Panc1 (cell line): ENCODE data around the gene ZNF19. TPM values are rescaled to one million over a fixed set of nuclear protein-coding genes. Genes with fewer than 3 reads are reported as not detected.

Experiments used
- ATAC-seq: fragments of 200-7000 bp; cut with Tn5 transposase; 2 replicates; pipeline ENCODE4 v1.9.1; 2020; ENCODE audit warnings: mild to moderate bottlenecking, moderate library complexity
- BruUV-seq: library from RNA; stranded (reverse); fragments of 400-500 nt; replicated peaks from 2 replicates; lab custom pipeline; 2021; lab: Mats Ljungman, UMichigan
- CTCF ChIA-PET: fragments of 300-600 bp; sonication (Branson Sonifier 250); formaldehyde crosslinking; loops from one replicate; lab custom pipeline; 2022; ENCODE audit warnings: antibody characterized with exemption; lab: Charles Lee
- POLR2A ChIA-PET: fragments of 300-600 bp; sonication (Branson Sonifier 250); formaldehyde crosslinking; loops from one replicate; lab custom pipeline; 2022; ENCODE audit warnings: antibody characterized with exemption; lab: Charles Lee
- DNase-seq: peaks from one replicate; pipeline ENCODE4 v3.0.0-alpha.2; 2010; ENCODE audit warnings: low read depth, low spot score
- H3K27ac ChIP-seq: 2 replicates; pipeline ENCODE4 v1.5.1; 2011; ENCODE audit warnings: mild to moderate bottlenecking, low read length, inconsistent platforms
- H3K27me3 ChIP-seq: fragments of 200-500 bp; sonication (Bioruptor generic); 2 replicates; pipeline ENCODE4 v1.6.0; 2014; ENCODE audit warnings: low read length, inconsistent platforms; ENCODE audit not compliant: control insufficient read depth, insufficient read depth
- H3K36me3 ChIP-seq: fragments of 200-500 bp; sonication (Bioruptor generic); 2 replicates; pipeline ENCODE4 v1.5.1; 2014; ENCODE audit warnings: inconsistent platforms, mild to moderate bottlenecking, low read length, moderate library complexity; ENCODE audit not compliant: control insufficient read depth, insufficient read depth
- H3K4me1 ChIP-seq: 2 replicates; pipeline ENCODE4 v1.5.1; 2011; ENCODE audit warnings: inconsistent platforms, mild to moderate bottlenecking, low read length, moderate library complexity; ENCODE audit not compliant: control insufficient read depth, insufficient read depth
- H3K4me3 ChIP-seq, 2 experiments: 2 replicates each; pipeline ENCODE4 v1.5.1; 2011 to 2012; ENCODE audit warnings: low read depth in 2 of 2, low read length in 2 of 2, mild to moderate bottlenecking in 2 of 2, inconsistent platforms in 1 of 2, moderate library complexity in 1 of 2
- H3K9me3 ChIP-seq: fragments of 200-500 bp; sonication (Bioruptor generic); 2 replicates; pipeline ENCODE4 v1.5.1; 2014; ENCODE audit warnings: low read depth, mild to moderate bottlenecking, inconsistent platforms, low read length, moderate library complexity; ENCODE audit not compliant: control insufficient read depth, insufficient read depth
- POLR2AphosphoS5 ChIP-seq: IDR thresholded peaks from 2 replicates; pipeline ENCODE4 v1.6.1; 2012; ENCODE audit warnings: mild to moderate bottlenecking, low read depth, low read length, moderate library complexity
- SIN3A ChIP-seq: IDR thresholded peaks from 2 replicates; pipeline ENCODE4 v1.6.1; 2012; ENCODE audit warnings: low read depth, mild to moderate bottlenecking, low read length, moderate library complexity, borderline replicate concordance; ENCODE audit not compliant: insufficient read depth
- TCF7L2 ChIP-seq: IDR thresholded peaks from 2 replicates; pipeline ENCODE4 v1.6.1; 2011; ENCODE audit warnings: mild to moderate bottlenecking, low read depth, low read length, inconsistent platforms
- in situ Hi-C: cut with HindIII; loops from 2 replicates; pipeline ENCODE4 v1.10.0; 2016; ENCODE audit warnings: low sequenced_read_pairs, low pct_unique_long_range_greater_than_20kb
- intact Hi-C: fragments of 100-400 bp; cut with micrococcal nuclease; formaldehyde crosslinking; loops from one replicate; pipeline ENCODE4 v1.10.0; 2022; ENCODE audit not compliant: unreplicated experiment
- total RNA-seq: library from RNA; stranded (reverse); gene quantifications from one replicate; pipeline ENCODE4 v1.2.1, GENCODE V29; 2021; ENCODE audit not compliant: unreplicated experiment
- TF ChIP-seq, protein P1 (sequence below): fragments of 450-650 bp; IDR thresholded peaks from 2 replicates; pipeline ENCODE4 v1.5.1; 2017; ENCODE audit warnings: mild to moderate bottlenecking
- TF ChIP-seq, protein P2 (sequence below), 2 experiments: IDR thresholded peaks; 2 replicates each; pipeline ENCODE4 v1.6.1; 2011 to 2012; ENCODE audit warnings: low read depth in 2 of 2, control low read depth in 1 of 2, low read length in 1 of 2, mild to moderate bottlenecking in 1 of 2, moderate library complexity in 1 of 2; ENCODE audit not compliant: insufficient read depth in 1 of 2

The ZNF19 gene
- total RNA-seq, 1 experiment from 2014 or later, result 2.5 TPM

DNA sequence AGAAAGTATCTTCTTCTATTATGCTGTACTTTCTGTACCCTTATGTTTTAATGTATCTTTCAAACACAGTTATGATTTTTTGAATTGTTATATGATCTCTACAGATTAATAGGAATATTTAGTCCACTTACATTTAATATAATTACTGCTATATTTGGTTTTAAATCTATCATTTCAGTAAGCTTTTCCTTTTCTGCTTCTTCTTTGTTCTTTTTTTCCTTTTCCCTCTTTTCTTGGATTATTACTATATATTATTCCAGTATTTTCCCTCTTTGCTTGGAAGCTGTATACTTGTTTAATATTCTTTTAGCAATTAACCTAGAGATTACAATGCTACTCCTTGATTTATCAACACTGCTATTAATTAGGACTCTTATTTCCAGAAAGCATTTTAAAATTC lies 60.7 kb downstream of the ZNF19 start:
- no peaks in the 10 kb centered on the region for H3K9me3 ChIP-seq
- no peak for DNase-seq
- peaks cover 4% of the 10 kb centered on the region; the same call in 1 of the 2 replicates for H3K4me1 ChIP-seq
- H3K4me3 ChIP-seq, result no peak overlapping the region
- H3K36me3 ChIP-seq, result no peaks in the 10 kb centered on the region
- POLR2A ChIA-PET, result no interaction called here
- CTCF ChIA-PET, result no interaction called here
- BruUV-seq, result no TSS peak
- ATAC-seq, result no peak
- intact Hi-C loops (no loop called here), in situ Hi-C loops (no loop called here)
- TF ChIP-seq TCF7L2 (no peak), SIN3A (no peak), POLR2AphosphoS5 (no peak)
- TF ChIP-seq, protein P1, sequence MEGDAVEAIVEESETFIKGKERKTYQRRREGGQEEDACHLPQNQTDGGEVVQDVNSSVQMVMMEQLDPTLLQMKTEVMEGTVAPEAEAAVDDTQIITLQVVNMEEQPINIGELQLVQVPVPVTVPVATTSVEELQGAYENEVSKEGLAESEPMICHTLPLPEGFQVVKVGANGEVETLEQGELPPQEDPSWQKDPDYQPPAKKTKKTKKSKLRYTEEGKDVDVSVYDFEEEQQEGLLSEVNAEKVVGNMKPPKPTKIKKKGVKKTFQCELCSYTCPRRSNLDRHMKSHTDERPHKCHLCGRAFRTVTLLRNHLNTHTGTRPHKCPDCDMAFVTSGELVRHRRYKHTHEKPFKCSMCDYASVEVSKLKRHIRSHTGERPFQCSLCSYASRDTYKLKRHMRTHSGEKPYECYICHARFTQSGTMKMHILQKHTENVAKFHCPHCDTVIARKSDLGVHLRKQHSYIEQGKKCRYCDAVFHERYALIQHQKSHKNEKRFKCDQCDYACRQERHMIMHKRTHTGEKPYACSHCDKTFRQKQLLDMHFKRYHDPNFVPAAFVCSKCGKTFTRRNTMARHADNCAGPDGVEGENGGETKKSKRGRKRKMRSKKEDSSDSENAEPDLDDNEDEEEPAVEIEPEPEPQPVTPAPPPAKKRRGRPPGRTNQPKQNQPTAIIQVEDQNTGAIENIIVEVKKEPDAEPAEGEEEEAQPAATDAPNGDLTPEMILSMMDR, result no peak
- TF ChIP-seq, protein P2, sequence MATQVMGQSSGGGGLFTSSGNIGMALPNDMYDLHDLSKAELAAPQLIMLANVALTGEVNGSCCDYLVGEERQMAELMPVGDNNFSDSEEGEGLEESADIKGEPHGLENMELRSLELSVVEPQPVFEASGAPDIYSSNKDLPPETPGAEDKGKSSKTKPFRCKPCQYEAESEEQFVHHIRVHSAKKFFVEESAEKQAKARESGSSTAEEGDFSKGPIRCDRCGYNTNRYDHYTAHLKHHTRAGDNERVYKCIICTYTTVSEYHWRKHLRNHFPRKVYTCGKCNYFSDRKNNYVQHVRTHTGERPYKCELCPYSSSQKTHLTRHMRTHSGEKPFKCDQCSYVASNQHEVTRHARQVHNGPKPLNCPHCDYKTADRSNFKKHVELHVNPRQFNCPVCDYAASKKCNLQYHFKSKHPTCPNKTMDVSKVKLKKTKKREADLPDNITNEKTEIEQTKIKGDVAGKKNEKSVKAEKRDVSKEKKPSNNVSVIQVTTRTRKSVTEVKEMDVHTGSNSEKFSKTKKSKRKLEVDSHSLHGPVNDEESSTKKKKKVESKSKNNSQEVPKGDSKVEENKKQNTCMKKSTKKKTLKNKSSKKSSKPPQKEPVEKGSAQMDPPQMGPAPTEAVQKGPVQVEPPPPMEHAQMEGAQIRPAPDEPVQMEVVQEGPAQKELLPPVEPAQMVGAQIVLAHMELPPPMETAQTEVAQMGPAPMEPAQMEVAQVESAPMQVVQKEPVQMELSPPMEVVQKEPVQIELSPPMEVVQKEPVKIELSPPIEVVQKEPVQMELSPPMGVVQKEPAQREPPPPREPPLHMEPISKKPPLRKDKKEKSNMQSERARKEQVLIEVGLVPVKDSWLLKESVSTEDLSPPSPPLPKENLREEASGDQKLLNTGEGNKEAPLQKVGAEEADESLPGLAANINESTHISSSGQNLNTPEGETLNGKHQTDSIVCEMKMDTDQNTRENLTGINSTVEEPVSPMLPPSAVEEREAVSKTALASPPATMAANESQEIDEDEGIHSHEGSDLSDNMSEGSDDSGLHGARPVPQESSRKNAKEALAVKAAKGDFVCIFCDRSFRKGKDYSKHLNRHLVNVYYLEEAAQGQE (IDR thresholded peaks at IDR 0.05; ENCODE audit: insufficient read depth in 1 of 2, low read depth in 2 of 2, low read length in 1 of 2), result no peak
- no peak overlapping the region for H3K27ac ChIP-seq
- H3K27me3 ChIP-seq, result no peaks in the 10 kb centered on the region

DNA sequence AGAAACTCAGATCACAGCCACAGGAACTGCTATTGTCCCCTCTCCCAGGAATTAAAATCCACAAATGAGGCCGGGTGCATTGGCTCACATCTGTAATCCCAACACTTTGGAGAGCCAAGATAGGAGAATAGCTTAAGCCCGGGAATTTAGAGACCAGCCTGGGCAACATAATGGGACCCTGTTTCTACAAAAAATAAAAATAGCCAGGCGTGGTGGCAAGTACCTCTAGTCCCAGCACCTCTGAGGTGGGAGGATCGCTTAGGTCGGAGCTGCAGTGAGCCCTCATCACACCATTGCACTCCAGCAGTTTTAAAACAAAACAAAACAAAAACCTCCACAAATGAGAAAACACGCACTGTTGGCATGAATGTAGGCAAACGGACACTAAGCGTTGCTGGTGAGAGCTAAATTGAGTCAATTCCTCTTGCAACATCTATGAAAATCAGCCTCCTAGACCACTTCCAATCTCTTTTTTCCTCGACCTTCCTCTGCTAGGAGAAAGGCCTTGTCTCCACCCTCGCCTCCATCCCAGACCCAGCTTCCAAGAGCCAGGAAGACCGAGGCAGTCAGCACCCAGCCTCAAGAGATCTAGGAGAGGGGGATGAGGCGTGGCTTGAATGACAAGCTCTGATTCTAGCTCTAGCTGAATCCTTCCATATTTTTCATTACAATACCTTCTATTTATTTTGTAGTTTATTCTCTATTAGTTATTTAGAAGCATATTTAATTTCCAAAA lies 62.1 kb downstream of the ZNF19 start:
- Histone ChIP-seq H3K27ac (peak overlapping the region; percentile 77), H3K36me3 (no peaks in the 10 kb centered on the region), H3K27me3 (no peaks in the 10 kb centered on the region), H3K4me3 (peak overlapping the region in 1 of 2 experiments; percentile 36; a peak in 2 of 4 replicates), H3K4me1 (peaks cover 4% of the 10 kb centered on the region; the same call in 1 of the 2 replicates), H3K9me3 (no peaks in the 10 kb centered on the region)
- TSS peak; percentile 100 for BruUV-seq
- in situ Hi-C loops (no loop called here), intact Hi-C loops (no loop called here)
- ATAC-seq (no peak; the same call in 1 of the 2 replicates), DNase-seq (peak; percentile 68)
- ChIA-PET CTCF (no interaction called here), POLR2A (no interaction called here)
- TF ChIP-seq, protein P1, result no peak
- TF ChIP-seq TCF7L2 (no peak), SIN3A (no peak), POLR2AphosphoS5 (no peak)
- TF ChIP-seq, protein P2 (IDR thresholded peaks at IDR 0.05; ENCODE audit: insufficient read depth in 1 of 2, low read depth in 2 of 2, low read length in 1 of 2), result no peak
